ENCODE measurements around the gene KRT38.
A peak's percentile ranks its signal among the peaks of the same experiment; 100 is the strongest.

Gene KRT38

GRCh38 chr17:41440531-41441033, at the start of gene KRT38:
Gene KRT38, minus strand, starts transcription at chr17:41440983. Its CDS starts 62 bp downstream, at chr17:41440921.
- no peak for DNase-seq

- DNase-seq, result no peak
Measured at GRCh38 chr17:41489531-41489930, 48.7 kb upstream of the KRT38 start, which contains the start of gene KRT36. Gene KRT36, minus strand, starts transcription at chr17:41489910. Its CDS starts 46 bp downstream, at chr17:41489864.

GRCh38 chr17:41486809-41487530, 46.2 kb upstream of the KRT38 start:
- DNase-seq, result no peak

GRCh38 chr17:41486316-41486715, 45.5 kb upstream of the KRT38 start:
- no peak for DNase-seq

GRCh38 chr17:41484920-41485904, 44.4 kb upstream of the KRT38 start:
- DNase-seq, result no peak

GRCh38 chr17:41483991-41484826, 43.4 kb upstream of the KRT38 start:
- DNase-seq, result no peak

GRCh38 chr17:41483531-41483930, 42.7 kb upstream of the KRT38 start:
- DNase-seq, result no peak

- DNase-seq, result no peak
Measured at GRCh38 chr17:41481036-41481435, 40.3 kb upstream of the KRT38 start, which contains the start of gene KRT35. Gene KRT35, minus strand, starts transcription at chr17:41481151. Its CDS starts 54 bp downstream, at chr17:41481097.

GRCh38 chr17:41480581-41480980, 39.8 kb upstream of the KRT38 start:
- no peak for DNase-seq

GRCh38 chr17:41480136-41480535, 39.4 kb upstream of the KRT38 start:
- peak; percentile 4 for DNase-seq

- peak; percentile 4 for DNase-seq
Measured at GRCh38 chr17:41478237-41478636, 37.5 kb upstream of the KRT38 start.

- DNase-seq, result peak; percentile 12
Measured at GRCh38 chr17:41476866-41477815, 36.4 kb upstream of the KRT38 start.

- peak; percentile 2 for DNase-seq
Measured at GRCh38 chr17:41475421-41475820, 34.6 kb upstream of the KRT38 start.

GRCh38 chr17:41474863-41475262, 34.1 kb upstream of the KRT38 start:
- DNase-seq, result peak; percentile 8

GRCh38 chr17:41468346-41468745, 27.6 kb upstream of the KRT38 start:
- DNase-seq, result no peak

GRCh38 chr17:41467561-41467960, 26.8 kb upstream of the KRT38 start:
- DNase-seq, result no peak

- DNase-seq, result no peak
Measured at GRCh38 chr17:41466988-41467387, 26.2 kb upstream of the KRT38 start, which contains the start of gene KRT32. Gene KRT32, minus strand, starts transcription at chr17:41467386. Its CDS starts 61 bp downstream, at chr17:41467325.

- DNase-seq, result no peak
Measured at GRCh38 chr17:41464682-41465081, 23.9 kb upstream of the KRT38 start.

- no peak for DNase-seq
Measured at GRCh38 chr17:41464173-41464572, 23.4 kb upstream of the KRT38 start.

GRCh38 chr17:41463746-41464145, 23.0 kb upstream of the KRT38 start:
- no peak for DNase-seq

GRCh38 chr17:41462705-41463104, 21.9 kb upstream of the KRT38 start:
- DNase-seq, result no peak

Measured in right hindlimb (tissue), 1 donor.